Neural cell (in vitro differentiated cells): ENCODE results near the gene NHLRC4.

ENCODE experiments used
- CTCF ChIP-seq: fragments of 450-650 bp; IDR thresholded peaks from 2 replicates; pipeline ENCODE4 v1.5.1; 2014; ENCODE audit warnings: antibody characterized with exemption, mild to moderate bottlenecking, moderate library complexity; ENCODE audit not compliant: poor library complexity, severe bottlenecking
- EP300 ChIP-seq: fragments of 450-650 bp; conservative IDR thresholded peaks from 2 replicates; pipeline ENCODE4 v1.6.1; 2014; ENCODE audit warnings: antibody characterized with exemption, mild to moderate bottlenecking, moderate library complexity; ENCODE audit not compliant: poor library complexity, severe bottlenecking
- EZH2 ChIP-seq: fragments of 200-600, 300-800 bp; shearing (Covaris generic), sonication (generic); IDR thresholded peaks from 2 replicates; pipeline ENCODE4 v1.6.1; 2014; ENCODE audit warnings: antibody characterized with exemption, low read length, borderline replicate concordance, mild to moderate bottlenecking; ENCODE audit not compliant: insufficient read depth, poor library complexity, severe bottlenecking
- MXI1 ChIP-seq: fragments of 450-650 bp; conservative IDR thresholded peaks from 2 replicates; pipeline ENCODE4 v1.6.1; 2014; ENCODE audit warnings: antibody characterized with exemption, mild to moderate bottlenecking; ENCODE audit not compliant: poor library complexity, severe bottlenecking
- POLR2AphosphoS5 ChIP-seq: IDR thresholded peaks from 2 replicates; pipeline ENCODE4 v1.6.1; 2012
- RAD21 ChIP-seq: fragments of 450-650 bp; conservative IDR thresholded peaks from 2 replicates; pipeline ENCODE4 v1.6.1; 2014; ENCODE audit warnings: antibody characterized with exemption, mild to moderate bottlenecking, moderate library complexity
- SMC3 ChIP-seq: fragments of 450-650 bp; conservative IDR thresholded peaks from 2 replicates; pipeline ENCODE4 v1.6.1; 2014; ENCODE audit warnings: antibody characterized with exemption, mild to moderate bottlenecking, moderate library complexity; ENCODE audit not compliant: poor library complexity
- TAF1 ChIP-seq: IDR thresholded peaks from 2 replicates; pipeline ENCODE4 v1.6.1; 2012; ENCODE audit warnings: low read depth
- TF ChIP-seq, protein P1 (sequence below): IDR thresholded peaks from 2 replicates; pipeline ENCODE4 v1.6.1; 2012; ENCODE audit warnings: borderline replicate concordance

DNA sequence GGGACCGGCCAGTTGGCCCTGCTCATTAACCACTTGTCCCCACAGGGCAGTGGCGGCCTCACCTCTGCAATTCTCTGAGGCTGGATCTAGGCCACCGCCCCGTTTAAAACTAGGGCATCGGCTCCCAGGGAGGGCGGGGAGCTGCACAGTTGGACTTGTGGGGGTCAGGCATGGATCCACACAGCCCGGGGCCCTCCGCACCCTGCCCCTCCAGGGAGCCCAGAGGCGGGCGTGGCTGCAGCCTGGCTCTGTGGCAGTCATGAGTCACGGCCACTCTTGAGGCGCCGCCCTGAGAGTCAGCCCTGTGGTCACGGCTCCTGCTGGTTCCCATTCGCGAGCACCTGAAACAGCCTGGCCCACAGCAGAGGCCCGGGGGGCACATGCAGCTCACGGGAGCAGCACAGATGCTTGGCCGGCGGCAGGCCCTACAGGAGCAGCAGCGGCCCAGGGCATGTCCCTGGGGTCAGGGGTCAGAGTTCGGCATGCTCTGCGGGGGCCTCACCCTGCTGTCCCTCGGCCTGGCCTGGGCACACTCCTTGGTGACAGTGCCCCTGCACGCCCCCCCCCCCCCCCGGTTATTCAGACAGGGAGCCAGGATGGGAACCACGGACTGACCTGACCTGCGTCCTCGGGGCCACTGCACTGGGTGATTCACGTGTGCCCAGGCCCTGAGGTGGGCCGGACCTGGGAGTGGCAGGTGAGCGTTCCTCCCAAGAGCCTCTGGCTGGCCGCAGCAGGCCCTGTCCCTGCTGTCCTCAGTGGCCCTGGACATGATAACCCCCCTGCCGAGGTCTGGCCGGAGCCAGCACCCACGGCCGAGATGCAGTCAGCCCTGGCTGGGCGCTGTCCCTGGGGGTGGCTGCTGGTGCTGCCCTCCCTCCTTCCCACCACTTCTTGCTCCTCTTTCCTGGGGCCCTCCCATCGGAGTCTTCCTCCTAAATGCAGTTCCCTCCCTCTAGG is 31.1 kb upstream of the NHLRC4 start:
- TF ChIP-seq EZH2 (no peak), CTCF (no peak), SMC3 (no peak), POLR2AphosphoS5 (no peak), MXI1 (no peak), EP300 (no peak), TAF1 (no peak), RAD21 (no peak)
- TF ChIP-seq, protein P1, sequence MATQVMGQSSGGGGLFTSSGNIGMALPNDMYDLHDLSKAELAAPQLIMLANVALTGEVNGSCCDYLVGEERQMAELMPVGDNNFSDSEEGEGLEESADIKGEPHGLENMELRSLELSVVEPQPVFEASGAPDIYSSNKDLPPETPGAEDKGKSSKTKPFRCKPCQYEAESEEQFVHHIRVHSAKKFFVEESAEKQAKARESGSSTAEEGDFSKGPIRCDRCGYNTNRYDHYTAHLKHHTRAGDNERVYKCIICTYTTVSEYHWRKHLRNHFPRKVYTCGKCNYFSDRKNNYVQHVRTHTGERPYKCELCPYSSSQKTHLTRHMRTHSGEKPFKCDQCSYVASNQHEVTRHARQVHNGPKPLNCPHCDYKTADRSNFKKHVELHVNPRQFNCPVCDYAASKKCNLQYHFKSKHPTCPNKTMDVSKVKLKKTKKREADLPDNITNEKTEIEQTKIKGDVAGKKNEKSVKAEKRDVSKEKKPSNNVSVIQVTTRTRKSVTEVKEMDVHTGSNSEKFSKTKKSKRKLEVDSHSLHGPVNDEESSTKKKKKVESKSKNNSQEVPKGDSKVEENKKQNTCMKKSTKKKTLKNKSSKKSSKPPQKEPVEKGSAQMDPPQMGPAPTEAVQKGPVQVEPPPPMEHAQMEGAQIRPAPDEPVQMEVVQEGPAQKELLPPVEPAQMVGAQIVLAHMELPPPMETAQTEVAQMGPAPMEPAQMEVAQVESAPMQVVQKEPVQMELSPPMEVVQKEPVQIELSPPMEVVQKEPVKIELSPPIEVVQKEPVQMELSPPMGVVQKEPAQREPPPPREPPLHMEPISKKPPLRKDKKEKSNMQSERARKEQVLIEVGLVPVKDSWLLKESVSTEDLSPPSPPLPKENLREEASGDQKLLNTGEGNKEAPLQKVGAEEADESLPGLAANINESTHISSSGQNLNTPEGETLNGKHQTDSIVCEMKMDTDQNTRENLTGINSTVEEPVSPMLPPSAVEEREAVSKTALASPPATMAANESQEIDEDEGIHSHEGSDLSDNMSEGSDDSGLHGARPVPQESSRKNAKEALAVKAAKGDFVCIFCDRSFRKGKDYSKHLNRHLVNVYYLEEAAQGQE: no peak
